Cardiac septum (tissue), 1 donor: ENCODE results near the gene KCTD16. TPM values are rescaled to one million over a fixed set of nuclear protein-coding genes. Genes with fewer than 3 reads are reported as not detected.

Experiments used
- DNase-seq: peaks from one replicate; pipeline ENCODE4 v3.0.0-alpha.2; 2020; ENCODE audit warnings: low spot score
- intact Hi-C: fragments of 100-400 bp; cut with DNase I; formaldehyde crosslinking; loops from one replicate; pipeline ENCODE4 v1.14.0; 2022
- total RNA-seq: library from RNA; stranded (reverse); fragmentation: NEBNext Ultra II Directional; extraction: Animal tissue kit (Norgen Biotek cat#: 25700); gene quantifications from one replicate; pipeline ENCODE4 v1.2.1, GENCODE V29; 2021
- donor health status: DM: no; HTN: no; CAD: no.

The KCTD16 gene
- total RNA-seq, 1 donor from 2014 or later = 0.08 TPM

DNA sequence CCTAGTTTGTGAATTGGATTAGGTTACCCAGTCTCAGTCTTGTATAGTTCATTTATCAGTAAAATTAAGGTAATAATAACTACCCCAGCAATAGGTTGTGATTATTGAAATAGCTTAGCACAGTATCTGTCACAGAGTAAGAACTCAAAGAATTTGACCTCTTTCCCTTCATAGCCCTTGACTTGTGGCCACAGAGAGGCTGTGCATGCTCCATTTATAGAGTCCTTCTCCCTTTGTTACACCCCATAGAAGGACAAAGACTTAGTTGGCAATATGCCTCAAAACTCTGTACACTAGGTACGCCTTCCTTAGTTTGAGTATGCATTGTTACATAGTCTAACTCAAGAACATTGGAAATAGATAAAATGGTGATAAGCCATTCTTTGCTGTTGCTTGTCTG, 257.2 kb downstream of the KCTD16 start:
- DNase-seq = no peak
- intact Hi-C loops = no loop called here

DNA sequence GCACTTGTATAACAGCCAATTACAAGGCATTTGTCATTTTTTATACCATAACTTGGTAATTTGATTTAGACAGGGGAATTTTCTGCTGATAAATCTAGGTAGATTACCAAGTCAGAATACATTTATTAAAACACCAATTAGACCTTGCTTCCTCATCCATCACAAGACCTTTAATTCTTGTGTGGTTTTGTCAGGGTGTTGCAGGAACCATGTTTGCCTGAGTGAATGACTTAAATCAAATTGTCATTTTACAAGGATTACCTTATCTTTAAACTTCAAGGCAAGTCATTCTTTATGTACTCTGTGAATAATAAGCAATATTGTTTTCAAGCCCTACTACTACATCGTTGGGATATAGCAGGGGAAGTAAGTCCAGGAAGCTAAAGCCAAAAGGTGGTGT, 257.7 kb downstream of the KCTD16 start:
- no peak for DNase-seq
- intact Hi-C loops = no loop called here

DNA sequence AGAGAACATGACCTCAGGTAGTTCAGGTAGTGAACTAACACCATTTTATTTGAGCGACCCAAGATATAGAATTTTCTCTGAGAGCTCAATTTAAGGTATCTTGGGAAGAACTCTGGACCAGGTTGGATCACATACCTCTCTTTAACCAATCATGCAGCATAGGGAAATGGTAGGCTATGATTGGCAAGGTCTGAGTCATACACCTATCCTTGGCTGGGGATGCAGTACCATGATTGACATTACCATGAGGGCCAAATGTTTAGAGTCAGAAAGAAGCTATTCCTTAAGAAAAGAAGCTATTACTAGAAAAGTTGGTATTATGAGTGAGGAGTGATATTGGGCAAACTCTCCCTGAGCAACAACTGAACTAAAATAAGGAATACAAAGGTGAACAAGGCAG, 258.7 kb downstream of the KCTD16 start:
- intact Hi-C loops = no loop called here
- no peak for DNase-seq

DNA sequence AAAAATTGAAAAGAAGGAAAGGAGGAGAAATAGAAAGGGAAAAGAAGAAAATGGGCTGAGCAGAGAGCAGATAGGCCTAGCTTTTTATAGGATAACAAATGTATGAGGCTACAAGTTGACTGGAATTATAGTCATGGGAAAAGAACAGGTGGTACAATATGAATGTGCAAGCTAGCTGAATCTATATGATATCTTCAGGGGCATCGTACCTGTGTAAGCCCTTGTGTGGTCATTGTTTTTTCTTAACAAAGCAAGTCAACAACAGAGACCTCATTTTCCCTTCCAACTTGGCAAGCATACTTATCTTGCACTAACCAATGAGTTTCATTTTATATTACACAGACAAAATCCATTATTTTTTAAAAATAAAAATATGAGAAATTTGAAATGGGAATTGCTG, 259.2 kb downstream of the KCTD16 start:
- no peak for DNase-seq
- intact Hi-C loops = no loop called here

DNA sequence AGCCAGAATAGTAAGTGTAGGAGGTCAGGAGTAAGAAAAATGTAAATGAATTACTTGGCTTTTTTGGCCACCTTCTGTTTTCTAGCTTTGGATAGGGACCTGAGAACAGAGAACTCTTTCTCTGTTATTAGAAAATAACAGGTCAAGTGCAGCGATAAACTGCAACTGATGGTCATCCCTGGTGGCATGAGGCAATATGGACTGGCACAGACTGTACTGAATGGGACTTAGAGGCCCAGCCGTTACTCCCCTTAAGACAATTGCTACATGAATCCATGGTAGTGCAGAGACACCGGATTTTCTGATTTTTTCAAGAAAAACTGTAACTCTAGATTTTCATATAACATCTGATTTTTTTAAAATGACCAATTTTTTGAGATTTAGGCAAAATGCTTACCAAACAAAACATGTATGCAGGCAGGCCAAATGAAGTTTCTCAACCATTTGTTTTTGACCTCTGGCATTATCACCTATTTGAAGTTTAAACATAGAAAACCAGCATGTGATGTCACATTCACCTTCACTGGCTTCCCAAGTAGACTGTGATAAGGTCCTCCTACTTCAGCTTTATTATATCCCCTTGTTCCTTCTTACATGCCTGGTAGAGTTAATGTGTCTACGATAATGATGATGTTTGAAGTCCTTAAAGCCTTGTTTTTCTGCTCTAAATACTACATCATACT, 262.6 kb downstream of the KCTD16 start:
- DNase-seq = no peak
- intact Hi-C loops = no loop called here

DNA sequence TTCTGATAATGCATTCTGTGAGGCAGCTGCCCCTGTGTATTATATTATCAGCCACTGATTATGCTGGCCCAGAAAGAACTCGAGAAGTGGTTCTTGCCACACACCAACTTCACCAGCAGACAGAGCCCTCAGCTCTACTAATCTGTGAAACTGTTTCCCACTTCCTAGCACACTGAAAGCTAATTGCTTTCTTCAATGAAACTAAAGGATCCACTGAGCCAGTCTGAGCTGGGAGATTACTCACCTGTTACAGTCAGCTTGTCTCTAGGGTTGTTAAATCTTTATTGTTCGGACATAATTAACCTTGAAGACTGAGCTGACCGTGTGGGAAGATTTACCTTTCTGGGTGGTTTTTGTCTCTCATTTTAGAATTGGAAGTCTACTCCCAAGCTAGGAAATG, 263.2 kb downstream of the KCTD16 start:
- intact Hi-C loops = no loop called here
- DNase-seq = no peak

DNA sequence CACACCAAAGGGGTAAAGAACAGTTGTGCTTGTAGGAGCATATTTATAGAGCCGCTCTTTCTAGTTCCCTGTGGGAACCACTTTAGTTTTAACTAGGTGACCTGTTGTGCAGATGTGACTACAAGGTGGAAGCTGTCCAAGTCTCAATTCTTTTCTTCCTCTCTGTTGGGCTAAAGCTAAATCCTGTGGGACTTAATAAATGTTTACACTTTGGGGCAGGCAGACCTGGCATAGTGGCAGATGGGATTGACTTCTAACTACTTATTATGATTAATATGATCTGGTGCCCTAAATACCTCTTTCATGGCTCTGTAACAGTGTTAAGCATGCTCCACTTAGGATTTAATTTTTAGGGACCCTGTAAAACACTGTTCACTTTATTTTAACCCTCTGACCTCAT, 265.3 kb downstream of the KCTD16 start:
- DNase-seq = no peak
- intact Hi-C loops = no loop called here

DNA sequence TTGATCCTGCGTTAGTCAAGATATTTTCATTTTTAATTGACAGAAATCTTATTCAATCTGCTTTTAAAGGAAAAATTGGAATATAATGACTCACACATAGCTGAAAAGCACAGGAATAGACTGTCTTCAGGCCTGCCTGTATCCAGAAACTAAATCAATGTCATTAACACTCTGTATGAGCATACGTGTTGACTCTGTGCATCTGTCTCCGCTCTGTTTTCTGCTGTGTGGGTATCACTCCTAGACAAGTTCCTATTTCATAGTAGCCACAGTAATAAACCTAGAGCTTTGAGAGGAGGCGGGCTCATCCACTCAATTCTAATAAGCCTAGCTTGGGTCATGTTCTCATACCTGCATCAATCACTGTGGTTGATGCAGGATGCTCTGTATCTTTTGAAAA, 267.6 kb downstream of the KCTD16 start:
- intact Hi-C loops = no loop called here

DNA sequence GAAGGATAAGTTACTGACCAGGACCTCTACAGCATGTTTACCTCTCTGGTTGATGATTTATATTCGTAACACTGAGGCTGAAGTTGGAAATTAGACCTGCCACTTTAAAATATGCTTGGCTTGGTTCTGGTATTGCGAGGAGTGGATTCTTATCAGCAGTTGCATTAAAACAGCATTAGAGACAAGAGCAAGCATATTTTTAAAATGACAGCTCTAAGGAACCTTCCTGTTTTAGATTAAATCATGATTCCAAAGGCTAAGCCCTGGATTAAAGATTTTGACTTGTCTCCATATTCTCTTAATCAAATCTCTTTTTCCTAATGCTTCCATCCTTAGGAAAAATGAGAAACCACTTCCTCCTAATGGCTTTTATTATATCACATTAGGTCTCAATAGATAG, 277.8 kb downstream of the KCTD16 start:
- intact Hi-C loops = no loop called here

More for the DNA sequence above, 267.6 kb downstream of the KCTD16 start:
- DNase-seq = no peak

DNA sequence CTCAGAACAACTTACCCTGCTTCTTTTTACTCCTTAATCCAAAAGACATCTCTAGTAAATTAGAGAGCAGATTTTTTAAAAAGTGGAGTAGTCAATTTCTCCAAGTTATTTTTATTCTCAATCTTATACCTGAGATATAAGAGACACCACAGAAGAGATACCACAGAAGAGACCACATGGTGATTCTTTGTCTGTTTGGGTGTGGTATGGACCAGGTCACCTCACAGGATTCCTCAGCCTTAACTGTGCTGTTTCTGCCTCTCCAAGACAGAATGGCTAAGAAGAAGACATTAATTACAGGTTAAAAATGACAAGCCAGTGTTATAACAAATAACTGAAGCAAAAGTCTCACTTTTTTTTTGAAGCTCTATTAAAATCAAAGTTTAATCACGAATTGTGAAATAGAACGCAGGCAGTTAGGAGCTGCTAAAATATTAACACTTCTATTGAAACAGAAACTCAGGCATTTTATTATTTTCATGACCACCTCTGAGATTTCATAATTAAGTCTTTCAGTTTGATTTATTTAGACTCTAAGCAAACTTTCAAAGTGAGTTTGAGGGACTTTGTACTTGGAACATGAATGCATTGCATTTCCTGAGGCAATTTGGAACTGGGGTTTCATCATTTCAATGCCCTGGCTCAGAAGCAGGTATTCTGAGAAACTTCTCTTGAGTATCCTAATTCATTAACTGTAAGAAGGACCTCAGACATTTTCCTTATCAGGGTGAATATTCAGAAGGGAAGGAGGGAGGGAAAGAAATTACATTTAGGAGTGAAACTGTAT, 280.7 kb downstream of the KCTD16 start:
- DNase-seq = no peak
- intact Hi-C loops = no loop called here

More for the DNA sequence above, 277.8 kb downstream of the KCTD16 start:
- DNase-seq = no peak

DNA sequence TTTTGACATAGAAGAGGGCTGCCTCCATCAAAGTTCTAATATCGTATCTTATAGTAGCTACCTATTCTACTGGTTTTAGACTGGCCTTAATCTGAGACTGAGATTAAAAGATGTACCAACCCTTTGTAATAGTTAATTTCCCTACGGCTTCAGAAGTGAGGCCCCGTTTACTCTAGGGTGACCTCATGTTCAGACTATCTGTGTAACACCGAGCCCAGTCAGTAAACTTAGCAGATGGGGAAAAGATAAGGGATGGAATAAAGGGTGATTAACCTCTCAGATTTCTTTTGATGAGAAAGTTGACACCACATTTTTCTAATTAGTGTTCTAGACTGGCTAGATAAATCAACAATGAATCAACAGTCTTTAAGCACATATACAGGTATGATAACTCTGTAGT, 283.1 kb downstream of the KCTD16 start:
- intact Hi-C loops = no loop called here
- no peak for DNase-seq

DNA sequence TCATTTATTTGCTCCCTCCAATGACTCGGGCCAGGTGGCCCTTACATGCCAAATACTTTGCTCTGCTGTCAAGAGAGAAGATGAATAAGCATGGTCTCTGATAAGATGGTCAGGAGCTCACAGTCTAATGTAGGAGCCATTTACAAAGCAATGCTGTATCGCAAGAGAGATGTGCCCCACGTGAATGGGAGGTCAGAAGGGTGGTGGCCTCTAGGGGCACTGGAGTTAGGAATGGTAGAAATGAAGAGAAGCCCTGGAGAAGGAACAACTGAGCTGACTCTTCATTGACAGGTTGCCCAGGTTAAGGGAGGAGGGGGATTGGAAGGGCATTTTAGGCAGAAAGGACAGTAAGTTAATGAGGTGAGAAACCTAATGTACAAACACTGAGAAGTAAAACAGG, 286.5 kb downstream of the KCTD16 start:
- intact Hi-C loops = no loop called here

DNA sequence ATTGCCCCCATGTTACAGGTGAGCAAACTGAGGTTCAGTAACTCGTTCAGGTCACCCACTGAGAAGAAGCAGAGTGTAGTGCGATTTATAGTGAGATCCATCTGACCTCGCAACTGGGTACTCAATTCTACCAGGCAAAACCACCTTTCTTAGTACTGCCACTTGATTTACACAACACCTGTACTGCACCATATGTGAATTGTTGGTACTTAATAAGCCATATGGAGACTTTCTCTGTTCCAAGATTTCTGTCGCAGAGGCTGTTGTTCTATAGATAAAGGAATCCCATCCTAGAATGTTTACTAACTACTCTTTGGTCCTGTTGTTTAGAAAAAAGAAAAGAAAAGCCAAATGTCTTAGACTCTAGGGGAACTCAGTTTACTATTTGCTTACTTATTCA, 287.5 kb downstream of the KCTD16 start:
- DNase-seq = no peak

More for the DNA sequence above, 286.5 kb downstream of the KCTD16 start:
- no peak for DNase-seq

DNA sequence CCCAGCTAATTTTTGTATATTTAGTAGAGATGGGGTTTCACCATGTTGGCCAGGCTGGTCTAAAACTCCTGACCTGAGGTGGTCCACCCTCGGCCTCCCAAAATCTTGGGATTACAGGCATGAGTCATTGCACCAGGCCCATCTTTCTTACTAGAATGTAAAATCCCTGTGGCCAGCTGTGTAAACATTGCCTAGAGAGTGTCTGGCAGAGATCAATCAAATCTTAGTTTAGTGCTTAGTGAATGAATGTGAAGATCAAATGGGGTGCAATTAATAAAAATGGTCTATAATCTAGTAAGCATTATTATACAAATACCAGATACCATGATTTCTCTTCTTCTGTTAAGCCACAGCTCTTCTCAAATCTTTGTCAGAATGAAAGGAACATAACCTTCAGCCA, 289.9 kb downstream of the KCTD16 start:
- no peak for DNase-seq
- intact Hi-C loops = no loop called here

More for the DNA sequence above, 287.5 kb downstream of the KCTD16 start:
- intact Hi-C loops = no loop called here

DNA sequence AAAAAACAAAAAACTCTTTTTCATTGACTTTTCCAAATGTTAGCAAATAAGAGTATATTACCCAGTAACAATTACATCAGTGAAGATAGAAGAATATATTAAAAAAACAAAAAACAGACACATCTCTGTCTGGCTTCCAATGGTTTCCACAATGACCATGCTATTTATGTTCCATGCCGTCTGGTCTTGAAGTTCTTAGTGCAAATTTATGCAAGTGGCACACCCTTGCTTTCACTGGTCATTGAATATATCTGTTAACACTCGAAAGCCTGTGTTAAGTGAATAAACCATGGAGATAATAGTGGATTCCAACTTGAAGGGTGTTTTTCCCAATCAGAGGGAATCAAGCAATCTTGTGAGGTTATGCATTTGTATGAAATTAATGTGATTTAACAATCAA, 291.9 kb downstream of the KCTD16 start:
- intact Hi-C loops = no loop called here
- DNase-seq = no peak

DNA sequence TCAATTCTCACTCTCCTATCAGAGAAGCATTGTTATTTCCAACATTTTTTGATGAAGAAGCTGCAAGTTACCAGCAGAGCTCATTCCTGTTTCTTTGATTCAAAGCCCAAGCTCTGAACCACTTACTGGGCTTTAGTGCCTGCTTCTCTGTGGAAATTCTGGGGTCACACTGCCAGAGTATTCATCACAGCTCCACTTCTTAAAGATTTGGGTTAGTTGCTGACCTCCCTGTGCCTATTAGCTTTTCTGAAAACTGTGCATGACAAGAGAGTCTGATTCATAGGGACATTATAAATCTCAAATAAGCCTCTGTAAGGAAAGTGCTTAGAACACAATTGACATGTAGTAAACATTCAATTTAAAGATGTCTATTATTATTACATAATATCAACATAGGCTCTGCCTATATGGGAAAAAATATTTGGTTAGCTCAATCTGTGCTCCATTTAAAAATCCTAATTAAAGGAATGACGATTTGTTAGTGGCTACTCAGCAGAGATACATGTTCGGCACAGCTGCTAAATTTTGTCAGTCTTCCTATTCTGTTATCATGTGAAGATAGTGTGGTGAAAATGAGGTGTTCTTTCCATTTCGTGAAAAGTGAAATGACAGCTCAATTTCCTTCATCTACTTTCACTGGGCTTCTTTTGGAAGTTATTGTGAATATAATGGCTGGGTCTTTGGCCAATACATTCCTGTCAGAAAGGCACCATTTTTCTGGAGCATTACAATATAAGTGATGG, 293.0 kb downstream of the KCTD16 start:
- intact Hi-C loops = no loop called here
- no peak for DNase-seq

DNA sequence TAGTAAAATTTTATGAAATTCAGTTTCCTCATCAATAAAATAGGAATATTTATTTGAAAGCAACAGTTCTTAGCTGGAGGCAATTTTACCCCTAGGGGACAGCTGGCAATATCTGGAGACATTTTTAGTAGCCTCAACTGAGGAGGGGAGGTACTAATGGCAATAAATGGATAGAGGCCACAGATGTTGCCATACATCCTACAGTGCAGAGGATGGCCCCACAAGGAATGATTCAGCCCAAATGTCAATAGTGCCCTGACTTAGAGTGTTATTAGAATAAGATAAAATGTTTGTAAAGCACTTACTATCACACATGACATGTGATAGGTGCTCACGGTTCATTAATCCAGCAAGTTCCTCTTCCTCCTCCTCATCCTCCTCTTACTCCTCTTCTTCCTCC, 293.6 kb downstream of the KCTD16 start:
- intact Hi-C loops = no loop called here
- no peak for DNase-seq

DNA sequence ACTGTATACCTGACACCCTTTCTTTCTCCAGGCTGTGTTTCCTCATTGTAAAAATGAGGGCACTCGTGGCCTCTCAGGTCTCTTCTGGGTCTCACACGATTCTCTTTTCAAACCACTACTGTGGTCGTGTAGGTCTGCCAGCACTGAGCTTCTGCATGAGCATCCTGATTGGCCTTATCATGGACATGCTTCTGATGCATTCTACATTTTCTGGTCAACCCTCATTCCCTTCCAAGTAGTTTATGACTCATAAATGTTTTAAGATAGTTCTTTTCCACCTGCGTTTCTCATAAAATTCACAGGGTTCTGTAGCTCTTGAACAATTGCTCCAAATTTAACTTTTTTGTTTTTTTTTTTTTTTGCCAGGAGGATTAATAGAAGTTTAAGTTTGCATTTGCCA, 294.8 kb downstream of the KCTD16 start:
- intact Hi-C loops = no loop called here
- DNase-seq = no peak

DNA sequence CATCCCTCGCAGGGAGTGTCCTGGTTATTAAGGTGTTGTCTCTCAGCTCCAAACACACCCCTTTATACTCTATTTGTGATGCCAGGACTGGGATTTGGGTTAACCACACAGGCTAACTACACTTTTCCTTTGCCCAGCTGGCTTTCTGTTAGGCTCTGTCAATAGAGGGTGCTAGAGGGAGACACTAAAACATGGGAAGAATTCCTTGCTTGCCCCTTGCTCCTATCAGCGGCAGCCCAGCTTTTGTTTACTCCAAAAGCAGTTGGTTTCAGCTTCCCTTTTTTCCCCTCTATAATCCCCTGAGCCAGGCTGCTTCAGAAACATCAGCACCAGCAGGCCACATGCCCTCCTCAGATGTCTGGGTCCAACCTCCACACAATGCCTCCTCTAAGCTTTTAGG, 297.1 kb downstream of the KCTD16 start:
- intact Hi-C loops = no loop called here
- no peak for DNase-seq

DNA sequence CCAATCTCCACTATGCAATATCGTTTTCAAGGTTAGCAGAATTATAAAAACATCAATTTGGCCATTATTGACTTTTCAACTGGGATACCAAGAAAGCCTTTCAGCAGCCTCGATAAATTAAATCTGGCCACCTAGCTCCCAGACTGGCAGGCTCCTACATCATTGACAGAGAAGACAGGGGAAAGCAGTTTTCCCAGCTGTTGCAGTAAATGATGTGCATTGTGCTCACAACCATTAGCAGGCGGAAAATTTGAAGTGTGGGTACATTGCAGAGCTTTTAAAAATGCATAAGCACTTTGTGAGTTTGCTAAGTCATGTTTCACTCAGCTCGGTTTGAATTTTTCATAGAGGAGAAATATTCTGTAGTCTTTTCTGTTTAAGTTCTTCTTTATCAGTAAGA, 297.9 kb downstream of the KCTD16 start:
- intact Hi-C loops = no loop called here
- no peak for DNase-seq

DNA sequence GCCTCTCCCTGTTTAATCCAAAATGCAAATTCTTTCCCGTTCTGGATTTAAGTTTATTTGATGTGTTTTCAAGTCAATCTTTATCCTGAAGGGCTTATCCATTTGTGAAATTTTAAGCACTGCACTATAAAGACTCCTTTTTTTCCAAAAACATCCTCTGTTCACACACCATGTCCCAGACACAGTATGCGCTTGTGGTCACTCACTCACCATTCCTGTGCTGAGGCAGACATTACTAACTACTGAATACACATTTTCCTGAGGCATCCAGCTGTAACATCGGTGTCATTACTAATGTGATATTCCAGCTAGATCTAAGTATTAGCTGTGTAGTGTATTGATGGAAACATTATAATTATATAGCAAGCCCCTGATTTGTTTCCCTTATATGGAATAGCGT, 298.4 kb downstream of the KCTD16 start:
- intact Hi-C loops = no loop called here
- DNase-seq = no peak
